ENCODE data around the gene CCP110. TPM values are rescaled to one million over a fixed set of nuclear protein-coding genes. Genes with fewer than 3 reads are reported as not detected.
A peak's percentile ranks its signal among the peaks of the same experiment; 100 is the strongest.

CCP110 gene
- total and polyA plus RNA-seq, 12 donors, result 3.0 to 14.0 (median 9.9) TPM

- 90 to 98% (median 95%) methylated on average over 2 of the region's 2 CpGs for WGBS, 4 donors
- DNase-seq, result no peak
- no peaks in the 10 kb centered on the region for H3K27me3 ChIP-seq
- no peaks in the 10 kb centered on the region for H3K9me3 ChIP-seq (replicated peaks in 1 of 3)
- peaks cover 7 to 47% of the 10 kb centered on the region in 2 donors for H3K4me1 ChIP-seq (replicated peaks in 1 of 2)
- H3K4me3 ChIP-seq, result no peak overlapping the region
- TF ChIP-seq CTCF (IDR thresholded peaks at IDR 0.05), result no peak
- no peak for TF ChIP-seq POLR2A (IDR thresholded peaks at IDR 0.05)
- H3K36me3 ChIP-seq (replicated peaks in 1 of 2), result peaks cover 0 to 17% of the 10 kb centered on the region in 2 donors
- intact Hi-C loops (cut with DNase I), result no loop called here
- no peak overlapping the region for H3K27ac ChIP-seq
Observed at GRCh38 chr16:19515757-19516156, 8.0 kb upstream of the CCP110 start.

- Histone ChIP-seq H3K4me1 (replicated peaks in 1 of 2) (peaks cover 13 to 51% of the 10 kb centered on the region in 2 donors), H3K27me3 (no peaks in the 10 kb centered on the region), H3K4me3 (no peak overlapping the region), H3K9me3 (replicated peaks in 1 of 3) (no peaks in the 10 kb centered on the region), H3K27ac (no peak overlapping the region), H3K36me3 (replicated peaks in 1 of 2) (peaks cover 0 to 17% of the 10 kb centered on the region in 2 donors)
- DNase-seq, result no peak
- intact Hi-C loops (cut with DNase I), result no loop called here
- TF ChIP-seq CTCF (IDR thresholded peaks at IDR 0.05) (no peak), POLR2A (IDR thresholded peaks at IDR 0.05) (no peak)
- WGBS, 4 donors, result 84 to 91% (median 88%) methylated on average over 8 of the region's 8 CpGs
Observed at GRCh38 chr16:19517424-19518089, 6.2 kb upstream of the CCP110 start.

- no peaks in the 10 kb centered on the region for H3K9me3 ChIP-seq (replicated peaks in 1 of 3)
- DNase-seq, result no peak
- H3K27me3 ChIP-seq, result no peaks in the 10 kb centered on the region
- peaks cover 13 to 51% of the 10 kb centered on the region in 2 donors for H3K4me1 ChIP-seq (replicated peaks in 1 of 2)
- TF ChIP-seq POLR2A (IDR thresholded peaks at IDR 0.05), result no peak
- no peak for TF ChIP-seq CTCF (IDR thresholded peaks at IDR 0.05)
- WGBS, 4 donors, result 76 to 83% (median 80%) methylated on average over 2 of the region's 2 CpGs
- H3K4me3 ChIP-seq, result no peak overlapping the region
- no peak overlapping the region for H3K27ac ChIP-seq
- H3K36me3 ChIP-seq (replicated peaks in 1 of 2), result peaks cover 0 to 17% of the 10 kb centered on the region in 2 donors
- intact Hi-C loops (cut with DNase I), result no loop called here
Observed at GRCh38 chr16:19518388-19518787, 5.4 kb upstream of the CCP110 start.

- no peaks in the 10 kb centered on the region for H3K27me3 ChIP-seq
- WGBS, 4 donors, result 3 to 7% (median 5%) methylated on average over 8 of the region's 8 CpGs
- TF ChIP-seq CTCF (IDR thresholded peaks at IDR 0.05) (no peak), POLR2A (IDR thresholded peaks at IDR 0.05) (no peak)
- intact Hi-C loops (cut with DNase I), result no loop called here
- peaks cover 13 to 46% of the 10 kb centered on the region in 2 donors for H3K4me1 ChIP-seq (replicated peaks in 1 of 2)
- no peaks in the 10 kb centered on the region for H3K9me3 ChIP-seq (replicated peaks in 1 of 3)
- H3K4me3 ChIP-seq, result peak overlapping the region in 3 of 4 donors; percentile 12 to 78 (median 71)
- peak in 5 of 7 donors; percentile 51 to 71 (median 58) for DNase-seq
- peak overlapping the region; percentile 50 to 95 (median 89) for H3K27ac ChIP-seq
- H3K36me3 ChIP-seq (replicated peaks in 1 of 2), result peaks cover 0 to 9% of the 10 kb centered on the region in 2 donors
Observed at GRCh38 chr16:19520861-19521331, 2.8 kb upstream of the CCP110 start.
